ENCODE results near the gene PARVB.

- TF ChIP-seq CTCF (IDR thresholded peaks at IDR 0.05): no peak
- no peak for TF ChIP-seq POLR2A (IDR thresholded peaks at IDR 0.05)
Measured at GRCh38 chr22:44181033-44181911, 157.2 kb downstream of the PARVB start.
